HG03457 (cell line): Measurements from ENCODE around the gene NUDT5.
"Not testable (repeated sequence)": the region's sequence is repeated elsewhere in the genome, so short reads cannot be mapped to it uniquely, and the experiment has no call there.

Source experiments
- ATAC-seq: cut with Tn5 transposase; IDR thresholded peaks from one replicate; pipeline ENCODE4 v1.9.1; 2021; ENCODE audit warnings: moderate number of reproducible peaks; ENCODE audit not compliant: unreplicated experiment

Gene NUDT5

GRCh38 chr10:12195603-12196506, at the start of gene NUDT5, which contains the start of gene CDC123:
Gene NUDT5, minus strand, starts transcription at chr10:12195891. Its CDS starts 9,600 bp downstream, at chr10:12186291.
Gene CDC123, plus strand, starts transcription at chr10:12196188. Its CDS starts 58 bp downstream, at chr10:12196246.
- ATAC-seq: peak; percentile 75

- no peak for ATAC-seq
Measured at GRCh38 chr10:12243864-12244620, 48.4 kb upstream of the NUDT5 start.

- ATAC-seq: no peak
Measured at GRCh38 chr10:12241810-12242529, 46.3 kb upstream of the NUDT5 start.

- no peak for ATAC-seq
Measured at GRCh38 chr10:12238821-12239220, 43.1 kb upstream of the NUDT5 start.

- no peak for ATAC-seq
Measured at GRCh38 chr10:12237265-12238220, 41.9 kb upstream of the NUDT5 start.

- no peak for ATAC-seq
Measured at GRCh38 chr10:12235796-12236195, 40.1 kb upstream of the NUDT5 start.

GRCh38 chr10:12235116-12235694, 39.5 kb upstream of the NUDT5 start:
- no peak for ATAC-seq

- not testable (repeated sequence) for ATAC-seq
Measured at GRCh38 chr10:12234687-12235086, 39.0 kb upstream of the NUDT5 start.

- no peak for ATAC-seq
Measured at GRCh38 chr10:12228851-12229250, 33.2 kb upstream of the NUDT5 start.

GRCh38 chr10:12226438-12226837, 30.7 kb upstream of the NUDT5 start:
- not testable (repeated sequence) for ATAC-seq

GRCh38 chr10:12225444-12225843, 29.8 kb upstream of the NUDT5 start:
- ATAC-seq: no peak

- ATAC-seq: no peak
Measured at GRCh38 chr10:12221323-12222298, 25.9 kb upstream of the NUDT5 start.

- no peak for ATAC-seq
Measured at GRCh38 chr10:12218991-12219390, 23.3 kb upstream of the NUDT5 start.

GRCh38 chr10:12214763-12215218, 19.1 kb upstream of the NUDT5 start:
- ATAC-seq: no peak

GRCh38 chr10:12214093-12214492, 18.4 kb upstream of the NUDT5 start:
- ATAC-seq: no peak

- no peak for ATAC-seq
Measured at GRCh38 chr10:12213621-12214020, 17.9 kb upstream of the NUDT5 start.

GRCh38 chr10:12212454-12212853, 16.8 kb upstream of the NUDT5 start:
- ATAC-seq: no peak

GRCh38 chr10:12208460-12208859, 12.8 kb upstream of the NUDT5 start:
- ATAC-seq: no peak
